ENCODE results near the gene OXTR. TPM values are rescaled to one million over a fixed set of nuclear protein-coding genes. Genes with fewer than 3 reads are reported as not detected.

Gene OXTR
- total RNA-seq, 4 donors from 2014 or later, result 0.42 to 3.6 (median 1.6) TPM

GRCh38 chr3:8713901-8714759 is 55.3 kb downstream of the OXTR start:
- TF ChIP-seq EP300 (IDR thresholded peaks at IDR 0.05), result no peak
- TF ChIP-seq POLR2A (IDR thresholded peaks at IDR 0.05; ENCODE audit: low read depth), result no peak
- TF ChIP-seq, protein P1, sequence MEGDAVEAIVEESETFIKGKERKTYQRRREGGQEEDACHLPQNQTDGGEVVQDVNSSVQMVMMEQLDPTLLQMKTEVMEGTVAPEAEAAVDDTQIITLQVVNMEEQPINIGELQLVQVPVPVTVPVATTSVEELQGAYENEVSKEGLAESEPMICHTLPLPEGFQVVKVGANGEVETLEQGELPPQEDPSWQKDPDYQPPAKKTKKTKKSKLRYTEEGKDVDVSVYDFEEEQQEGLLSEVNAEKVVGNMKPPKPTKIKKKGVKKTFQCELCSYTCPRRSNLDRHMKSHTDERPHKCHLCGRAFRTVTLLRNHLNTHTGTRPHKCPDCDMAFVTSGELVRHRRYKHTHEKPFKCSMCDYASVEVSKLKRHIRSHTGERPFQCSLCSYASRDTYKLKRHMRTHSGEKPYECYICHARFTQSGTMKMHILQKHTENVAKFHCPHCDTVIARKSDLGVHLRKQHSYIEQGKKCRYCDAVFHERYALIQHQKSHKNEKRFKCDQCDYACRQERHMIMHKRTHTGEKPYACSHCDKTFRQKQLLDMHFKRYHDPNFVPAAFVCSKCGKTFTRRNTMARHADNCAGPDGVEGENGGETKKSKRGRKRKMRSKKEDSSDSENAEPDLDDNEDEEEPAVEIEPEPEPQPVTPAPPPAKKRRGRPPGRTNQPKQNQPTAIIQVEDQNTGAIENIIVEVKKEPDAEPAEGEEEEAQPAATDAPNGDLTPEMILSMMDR (IDR thresholded peaks at IDR 0.05), result no peak
- no peak for TF ChIP-seq POLR2AphosphoS5 (IDR thresholded peaks at IDR 0.05)
- Histone ChIP-seq H3K4me1 (no peaks in the 10 kb centered on the region), H3K27ac (replicated peaks in 1 of 4) (no peak overlapping the region), H3K36me3 (no peaks in the 10 kb centered on the region), H3K4me3 (no peak overlapping the region), H3K27me3 (peaks cover 0 to 7% (median 0%) of the 10 kb centered on the region in 4 donors), H3K9me3 (no peaks in the 10 kb centered on the region)
- DNase-seq (ENCODE audit: extremely low spot score), result no peak
- WGBS, result 73% methylated on average over 13 of the region's 14 CpGs
- intact Hi-C loops (cut with DNase I), result no loop called here

- Histone ChIP-seq H3K27ac (replicated peaks in 1 of 4) (no peak overlapping the region), H3K4me3 (no peak overlapping the region), H3K27me3 (peaks cover 0 to 7% (median 0%) of the 10 kb centered on the region in 4 donors), H3K9me3 (no peaks in the 10 kb centered on the region), H3K4me1 (no peaks in the 10 kb centered on the region), H3K36me3 (no peaks in the 10 kb centered on the region)
- intact Hi-C loops (cut with DNase I), result no loop called here
- no peak for TF ChIP-seq EP300 (IDR thresholded peaks at IDR 0.05)
- no peak for TF ChIP-seq POLR2AphosphoS5 (IDR thresholded peaks at IDR 0.05)
- TF ChIP-seq, protein P1 (IDR thresholded peaks at IDR 0.05), result no peak
- no peak for TF ChIP-seq POLR2A (IDR thresholded peaks at IDR 0.05; ENCODE audit: low read depth)
- WGBS, result 87% methylated on average over 2 of the region's 2 CpGs
- DNase-seq (ENCODE audit: extremely low spot score), result no peak
Measured at GRCh38 chr3:8712908-8713255, 56.5 kb downstream of the OXTR start.

DNA sequence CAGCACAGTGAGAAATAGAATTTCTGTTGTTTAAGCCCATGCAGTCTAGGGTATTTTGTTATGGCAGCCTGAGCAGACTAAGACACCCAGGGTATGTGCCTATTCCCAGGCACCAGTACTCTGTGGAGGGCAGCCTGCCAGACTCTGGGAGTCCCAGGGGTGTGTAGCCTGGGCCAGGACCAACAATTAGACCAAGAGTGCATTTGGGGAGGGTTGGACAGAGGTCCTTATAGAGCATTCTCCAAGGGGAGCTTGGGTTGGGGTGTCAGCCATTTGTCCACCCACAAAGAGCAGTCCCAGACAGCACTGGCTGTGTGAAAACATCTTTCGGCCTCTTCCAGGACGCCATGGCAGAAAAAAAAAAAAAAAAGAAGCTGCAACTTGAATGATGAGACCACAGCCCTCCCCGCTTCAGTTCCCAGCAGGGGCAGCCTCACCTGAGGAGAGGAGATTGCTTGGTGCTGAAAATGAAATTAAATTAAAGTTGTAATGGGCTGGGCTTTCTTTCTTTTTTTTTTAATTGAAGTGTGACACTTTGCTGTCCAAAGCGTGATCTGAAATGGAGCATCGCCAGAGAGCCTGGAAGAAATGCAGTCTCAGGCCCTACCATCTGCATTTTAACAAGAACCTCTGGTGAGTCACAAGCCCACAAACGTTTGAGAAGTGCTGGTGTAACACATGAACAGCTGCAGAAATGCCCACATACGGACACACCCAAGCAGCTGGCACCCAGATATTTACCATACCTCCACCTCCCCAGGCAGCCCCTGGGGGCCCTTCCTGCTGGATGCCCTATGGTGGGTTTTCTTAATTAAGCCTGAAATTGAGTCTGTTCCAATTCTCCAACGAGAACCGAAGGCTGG is 57.1 kb downstream of the OXTR start:
- Histone ChIP-seq H3K4me3 (no peak overlapping the region), H3K4me1 (no peaks in the 10 kb centered on the region), H3K9me3 (no peaks in the 10 kb centered on the region), H3K27ac (replicated peaks in 1 of 4) (no peak overlapping the region), H3K36me3 (no peaks in the 10 kb centered on the region), H3K27me3 (peaks cover 0 to 7% (median 0%) of the 10 kb centered on the region in 4 donors)
- TF ChIP-seq POLR2AphosphoS5 (IDR thresholded peaks at IDR 0.05), result no peak
- TF ChIP-seq, protein P1 (IDR thresholded peaks at IDR 0.05), result no peak
- no peak for TF ChIP-seq EP300 (IDR thresholded peaks at IDR 0.05)
- TF ChIP-seq POLR2A (IDR thresholded peaks at IDR 0.05; ENCODE audit: low read depth), result no peak
- DNase-seq (ENCODE audit: extremely low spot score), result no peak
- intact Hi-C loops (cut with DNase I), result no loop called here
- WGBS, result 72% methylated on average over 9 of the region's 9 CpGs

DNA sequence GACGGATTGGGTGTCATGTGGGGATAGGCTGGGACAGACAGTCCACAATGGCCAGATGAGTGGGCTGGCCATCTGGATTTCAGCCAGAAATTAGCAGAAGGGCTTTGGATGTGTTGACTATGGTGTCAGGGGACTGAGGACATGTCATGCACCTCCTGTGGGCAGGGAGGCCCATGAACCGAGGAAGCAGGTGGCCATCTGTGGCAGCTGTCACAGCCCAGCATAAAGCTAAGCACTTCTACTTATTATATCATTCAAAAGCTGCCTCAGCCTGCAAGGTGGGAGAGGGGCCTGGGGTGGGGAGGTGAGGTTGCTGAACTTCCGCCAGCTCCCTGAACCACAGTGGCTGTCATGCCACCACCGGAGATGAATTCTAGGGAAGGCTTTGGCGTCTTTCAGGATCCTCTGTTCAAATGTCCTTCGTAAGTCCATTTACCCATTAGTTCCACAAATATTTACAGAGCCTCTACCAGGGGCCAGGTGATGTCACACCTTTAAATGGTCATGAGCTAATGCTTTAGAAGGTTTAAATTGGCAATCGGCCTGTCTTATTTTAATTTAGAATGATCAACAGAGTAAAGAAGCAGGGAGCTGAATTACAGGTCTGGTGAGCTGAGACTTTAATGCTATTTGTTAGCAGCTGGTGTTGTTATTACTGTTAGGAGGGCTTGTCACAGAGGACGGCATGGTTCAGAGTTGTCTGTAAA is 59.5 kb downstream of the OXTR start:
- 75% methylated on average over 8 of the region's 8 CpGs for WGBS
- H3K4me3 ChIP-seq, result no peak overlapping the region
- no peaks in the 10 kb centered on the region for H3K9me3 ChIP-seq
- TF ChIP-seq POLR2AphosphoS5 (IDR thresholded peaks at IDR 0.05), result no peak
- TF ChIP-seq EP300 (IDR thresholded peaks at IDR 0.05), result no peak
- TF ChIP-seq, protein P1 (IDR thresholded peaks at IDR 0.05), result no peak
- TF ChIP-seq POLR2A (IDR thresholded peaks at IDR 0.05; ENCODE audit: low read depth), result no peak
- no peak for DNase-seq (ENCODE audit: extremely low spot score)
- H3K27ac ChIP-seq (replicated peaks in 1 of 4), result no peak overlapping the region
- intact Hi-C loops (cut with DNase I), result no loop called here
- no peaks in the 10 kb centered on the region for H3K4me1 ChIP-seq
- H3K27me3 ChIP-seq, result peaks cover 0 to 3% (median 0%) of the 10 kb centered on the region in 4 donors
- no peaks in the 10 kb centered on the region for H3K36me3 ChIP-seq

Measured in esophagus muscularis mucosa (tissue), 4 donors.